Mammary epithelial cell (primary cell): Measurements from ENCODE around the gene KLHL29.

Experiments used
- EZH2 ChIP-seq: IDR thresholded peaks from 2 replicates; pipeline ENCODE4 v1.6.1; 2012; ENCODE audit warnings: low read length, inconsistent platforms, borderline replicate concordance
- TF ChIP-seq, protein P1 (sequence below), 2 donors: IDR thresholded peaks in 1 of 2; conservative IDR thresholded peaks in 1 of 2; 2 replicates each; pipeline ENCODE4 v1.5.1; 2011 to 2012; ENCODE audit warnings: inconsistent platforms in 2 of 2, low read length in 2 of 2, mild to moderate bottlenecking in 2 of 2, control low read depth in 1 of 2, low read depth in 1 of 2; ENCODE audit not compliant: insufficient read depth in 1 of 2; ENCODE audit errors: extremely low read depth in 1 of 2

DNA sequence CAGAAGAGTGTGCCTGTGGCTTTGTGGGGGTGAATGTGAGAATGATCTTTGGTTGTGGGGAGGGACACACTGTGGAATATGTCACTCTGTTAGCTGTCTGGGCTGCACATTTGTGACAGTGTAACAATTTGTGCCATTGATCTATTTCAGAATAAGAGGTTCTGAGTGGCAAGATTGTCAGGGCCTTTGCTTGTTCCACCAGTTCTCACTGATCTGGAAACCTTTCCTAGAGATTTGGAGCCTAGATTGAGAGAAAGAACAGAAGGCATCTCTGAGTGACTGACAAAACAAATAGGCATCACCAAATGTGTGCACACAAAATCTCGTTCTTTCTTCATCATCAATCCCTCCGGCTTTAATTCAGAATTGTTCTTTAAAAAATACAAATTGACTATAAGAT, 153.6 kb downstream of the KLHL29 start:
- TF ChIP-seq, protein P1, sequence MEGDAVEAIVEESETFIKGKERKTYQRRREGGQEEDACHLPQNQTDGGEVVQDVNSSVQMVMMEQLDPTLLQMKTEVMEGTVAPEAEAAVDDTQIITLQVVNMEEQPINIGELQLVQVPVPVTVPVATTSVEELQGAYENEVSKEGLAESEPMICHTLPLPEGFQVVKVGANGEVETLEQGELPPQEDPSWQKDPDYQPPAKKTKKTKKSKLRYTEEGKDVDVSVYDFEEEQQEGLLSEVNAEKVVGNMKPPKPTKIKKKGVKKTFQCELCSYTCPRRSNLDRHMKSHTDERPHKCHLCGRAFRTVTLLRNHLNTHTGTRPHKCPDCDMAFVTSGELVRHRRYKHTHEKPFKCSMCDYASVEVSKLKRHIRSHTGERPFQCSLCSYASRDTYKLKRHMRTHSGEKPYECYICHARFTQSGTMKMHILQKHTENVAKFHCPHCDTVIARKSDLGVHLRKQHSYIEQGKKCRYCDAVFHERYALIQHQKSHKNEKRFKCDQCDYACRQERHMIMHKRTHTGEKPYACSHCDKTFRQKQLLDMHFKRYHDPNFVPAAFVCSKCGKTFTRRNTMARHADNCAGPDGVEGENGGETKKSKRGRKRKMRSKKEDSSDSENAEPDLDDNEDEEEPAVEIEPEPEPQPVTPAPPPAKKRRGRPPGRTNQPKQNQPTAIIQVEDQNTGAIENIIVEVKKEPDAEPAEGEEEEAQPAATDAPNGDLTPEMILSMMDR (conservative IDR thresholded peaks at IDR 0.05 in 1 of 2, IDR thresholded peaks at IDR 0.05 in 1 of 2; ENCODE audit: extremely low read depth in 1 of 2, insufficient read depth in 1 of 2, low read depth in 1 of 2, low read length in 2 of 2): no peak
- TF ChIP-seq EZH2: no peak
